Measurements from ENCODE around the gene CDX2. TPM values are rescaled to one million over a fixed set of nuclear protein-coding genes. Genes with fewer than 3 reads are reported as not detected.

CDX2 gene
- total and polyA plus RNA-seq, 2 experiments from 2014 or later = not detected

DNA sequence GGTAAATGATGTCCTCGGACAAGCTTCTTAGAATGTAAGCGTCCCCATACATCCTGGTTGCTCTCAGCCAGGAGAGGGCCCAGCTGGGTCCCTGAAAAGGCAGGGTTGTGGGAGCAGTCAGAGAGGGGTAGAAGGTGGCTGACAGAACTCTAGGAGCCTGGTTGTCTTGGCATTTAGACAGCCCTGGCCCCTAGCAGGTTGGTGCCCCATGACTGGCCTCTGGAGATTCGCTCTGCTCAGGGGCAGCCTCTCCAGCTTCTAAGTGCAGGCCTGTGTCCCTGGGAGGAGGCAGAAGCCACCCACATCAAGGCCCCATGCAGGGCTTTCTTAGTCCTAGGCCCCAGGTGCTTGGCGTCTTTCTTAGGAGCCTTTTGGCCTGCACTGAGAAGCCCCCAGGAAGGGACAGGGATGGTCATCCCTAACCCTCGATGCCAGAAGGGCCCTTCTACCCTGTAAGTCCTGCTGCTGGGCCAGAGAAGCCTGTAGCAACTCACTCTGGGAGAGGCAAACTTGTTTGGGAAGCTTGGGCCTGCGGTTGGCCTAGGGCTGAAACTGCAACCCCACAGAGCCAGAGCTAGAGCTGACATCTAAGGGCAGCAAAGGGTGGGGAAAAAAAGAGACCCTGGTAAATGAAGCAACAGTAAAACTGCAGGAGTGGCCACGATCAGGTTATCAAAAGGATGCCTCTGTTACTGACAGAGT, 2.8 kb upstream of the CDX2 start:
- H3K4me1 Mint-ChIP-seq = peaks cover 48% of the 10 kb centered on the region
- H3K36me3 ChIP-seq (ENCODE audit: insufficient read depth) = no peaks in the 10 kb centered on the region; the same call in 1 of the 2 replicates
- H3K79me2 ChIP-seq (replicated peaks; ENCODE audit: insufficient read depth) = no peaks in the 10 kb centered on the region
- no peak overlapping the region for H3K27ac Mint-ChIP-seq
- peak overlapping the region; percentile 73 for H3K4me2 ChIP-seq
- H2AFZ ChIP-seq = no peak overlapping the region
- peaks cover 100% of the 10 kb centered on the region for H3K27me3 Mint-ChIP-seq (ENCODE audit: insufficient read depth, low read depth, poor library complexity)
- peaks cover 3% of the 10 kb centered on the region; the same call in 1 of the 3 replicates for H3K9me3 Mint-ChIP-seq
- H4K20me1 ChIP-seq (replicated peaks; ENCODE audit: insufficient read depth) = peaks cover 47% of the 10 kb centered on the region
- H3K27me3 ChIP-seq (ENCODE audit: insufficient read depth) = peaks cover 100% of the 10 kb centered on the region
- H3K4me1 ChIP-seq (ENCODE audit: insufficient read depth) = peaks cover 55% of the 10 kb centered on the region
- no peak overlapping the region for H3K4me3 Mint-ChIP-seq
- peaks cover 55% of the 10 kb centered on the region for H3F3A ChIP-seq (replicated peaks; ENCODE audit: low read depth)
- no peaks in the 10 kb centered on the region; the same call in 2 of the 3 replicates for H3K36me3 Mint-ChIP-seq (ENCODE audit: low read depth)
- H3K4me3 ChIP-seq = peak overlapping the region; percentile 40
- ATAC-seq = no peak
- no peak for DNase-seq (ENCODE audit: low spot score)
- no peak overlapping the region for H3K27ac ChIP-seq (ENCODE audit: low read depth)
- TF ChIP-seq, protein P1, sequence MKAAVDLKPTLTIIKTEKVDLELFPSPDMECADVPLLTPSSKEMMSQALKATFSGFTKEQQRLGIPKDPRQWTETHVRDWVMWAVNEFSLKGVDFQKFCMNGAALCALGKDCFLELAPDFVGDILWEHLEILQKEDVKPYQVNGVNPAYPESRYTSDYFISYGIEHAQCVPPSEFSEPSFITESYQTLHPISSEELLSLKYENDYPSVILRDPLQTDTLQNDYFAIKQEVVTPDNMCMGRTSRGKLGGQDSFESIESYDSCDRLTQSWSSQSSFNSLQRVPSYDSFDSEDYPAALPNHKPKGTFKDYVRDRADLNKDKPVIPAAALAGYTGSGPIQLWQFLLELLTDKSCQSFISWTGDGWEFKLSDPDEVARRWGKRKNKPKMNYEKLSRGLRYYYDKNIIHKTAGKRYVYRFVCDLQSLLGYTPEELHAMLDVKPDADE (IDR thresholded peaks at IDR 0.05) = no peak
- TF ChIP-seq EZH2 (IDR thresholded peaks at IDR 0.05; ENCODE audit: low read depth, unreplicated experiment) = peak; percentile 31
- no peaks in the 10 kb centered on the region for H3K9me2 ChIP-seq (ENCODE audit: insufficient read depth)

DNA sequence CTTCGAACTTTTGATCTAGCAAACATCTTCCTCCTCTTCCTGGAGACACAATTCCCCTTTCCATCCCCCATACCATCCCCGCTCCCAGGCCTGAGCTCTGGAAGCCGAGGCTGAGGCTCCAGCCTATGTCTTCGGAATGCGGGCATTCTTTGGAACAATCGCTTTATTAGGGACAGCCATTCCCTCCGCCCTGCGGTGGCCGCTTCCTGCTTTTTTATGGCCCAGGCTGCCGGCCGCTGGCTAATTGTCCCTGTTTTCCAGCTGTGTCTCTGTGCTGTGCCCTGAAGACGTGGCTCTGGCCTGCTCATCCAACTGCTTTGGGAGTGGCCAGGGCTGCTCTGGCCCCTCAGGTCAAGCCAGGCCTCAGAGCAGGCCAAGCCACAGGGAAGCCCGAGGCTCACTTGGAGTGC, 2.1 kb upstream of the CDX2 start:
- Histone ChIP-seq H3K36me3 (ENCODE audit: insufficient read depth) (no peaks in the 10 kb centered on the region; the same call in 1 of the 2 replicates), H3K4me2 (peak overlapping the region; percentile 73), H3K4me3 (peak overlapping the region; percentile 40; the same call in 1 of the 2 replicates), H3K4me1 (ENCODE audit: insufficient read depth) (peaks cover 62% of the 10 kb centered on the region), H3K27me3 (ENCODE audit: insufficient read depth) (peaks cover 100% of the 10 kb centered on the region), H3K9me2 (ENCODE audit: insufficient read depth) (no peaks in the 10 kb centered on the region), H2AFZ (no peak overlapping the region), H3K27ac (ENCODE audit: low read depth) (no peak overlapping the region), H4K20me1 (replicated peaks; ENCODE audit: insufficient read depth) (peaks cover 42% of the 10 kb centered on the region), H3K79me2 (replicated peaks; ENCODE audit: insufficient read depth) (no peaks in the 10 kb centered on the region), H3F3A (replicated peaks; ENCODE audit: low read depth) (peaks cover 49% of the 10 kb centered on the region)
- H3K4me1 Mint-ChIP-seq = peaks cover 52% of the 10 kb centered on the region
- no peaks in the 10 kb centered on the region; the same call in 2 of the 3 replicates for H3K36me3 Mint-ChIP-seq (ENCODE audit: low read depth)
- H3K4me3 Mint-ChIP-seq = peak overlapping the region; percentile 57
- H3K27ac Mint-ChIP-seq = no peak overlapping the region
- TF ChIP-seq POLR2AphosphoS5 (IDR thresholded peaks at IDR 0.05; ENCODE audit: low read depth) (peak; percentile 14; the same call in 1 of the 2 replicates), JUNB (IDR thresholded peaks at IDR 0.05; ENCODE audit: unreplicated experiment) (no peak), ZNF114 (CRISPR knock-in tag; IDR thresholded peaks at IDR 0.05) (no peak)
- TF ChIP-seq, protein P2, sequence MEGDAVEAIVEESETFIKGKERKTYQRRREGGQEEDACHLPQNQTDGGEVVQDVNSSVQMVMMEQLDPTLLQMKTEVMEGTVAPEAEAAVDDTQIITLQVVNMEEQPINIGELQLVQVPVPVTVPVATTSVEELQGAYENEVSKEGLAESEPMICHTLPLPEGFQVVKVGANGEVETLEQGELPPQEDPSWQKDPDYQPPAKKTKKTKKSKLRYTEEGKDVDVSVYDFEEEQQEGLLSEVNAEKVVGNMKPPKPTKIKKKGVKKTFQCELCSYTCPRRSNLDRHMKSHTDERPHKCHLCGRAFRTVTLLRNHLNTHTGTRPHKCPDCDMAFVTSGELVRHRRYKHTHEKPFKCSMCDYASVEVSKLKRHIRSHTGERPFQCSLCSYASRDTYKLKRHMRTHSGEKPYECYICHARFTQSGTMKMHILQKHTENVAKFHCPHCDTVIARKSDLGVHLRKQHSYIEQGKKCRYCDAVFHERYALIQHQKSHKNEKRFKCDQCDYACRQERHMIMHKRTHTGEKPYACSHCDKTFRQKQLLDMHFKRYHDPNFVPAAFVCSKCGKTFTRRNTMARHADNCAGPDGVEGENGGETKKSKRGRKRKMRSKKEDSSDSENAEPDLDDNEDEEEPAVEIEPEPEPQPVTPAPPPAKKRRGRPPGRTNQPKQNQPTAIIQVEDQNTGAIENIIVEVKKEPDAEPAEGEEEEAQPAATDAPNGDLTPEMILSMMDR (conservative IDR thresholded peaks at IDR 0.05; ENCODE audit: low read depth in 2 of 2) = no peak
- TF ChIP-seq, protein P3, sequence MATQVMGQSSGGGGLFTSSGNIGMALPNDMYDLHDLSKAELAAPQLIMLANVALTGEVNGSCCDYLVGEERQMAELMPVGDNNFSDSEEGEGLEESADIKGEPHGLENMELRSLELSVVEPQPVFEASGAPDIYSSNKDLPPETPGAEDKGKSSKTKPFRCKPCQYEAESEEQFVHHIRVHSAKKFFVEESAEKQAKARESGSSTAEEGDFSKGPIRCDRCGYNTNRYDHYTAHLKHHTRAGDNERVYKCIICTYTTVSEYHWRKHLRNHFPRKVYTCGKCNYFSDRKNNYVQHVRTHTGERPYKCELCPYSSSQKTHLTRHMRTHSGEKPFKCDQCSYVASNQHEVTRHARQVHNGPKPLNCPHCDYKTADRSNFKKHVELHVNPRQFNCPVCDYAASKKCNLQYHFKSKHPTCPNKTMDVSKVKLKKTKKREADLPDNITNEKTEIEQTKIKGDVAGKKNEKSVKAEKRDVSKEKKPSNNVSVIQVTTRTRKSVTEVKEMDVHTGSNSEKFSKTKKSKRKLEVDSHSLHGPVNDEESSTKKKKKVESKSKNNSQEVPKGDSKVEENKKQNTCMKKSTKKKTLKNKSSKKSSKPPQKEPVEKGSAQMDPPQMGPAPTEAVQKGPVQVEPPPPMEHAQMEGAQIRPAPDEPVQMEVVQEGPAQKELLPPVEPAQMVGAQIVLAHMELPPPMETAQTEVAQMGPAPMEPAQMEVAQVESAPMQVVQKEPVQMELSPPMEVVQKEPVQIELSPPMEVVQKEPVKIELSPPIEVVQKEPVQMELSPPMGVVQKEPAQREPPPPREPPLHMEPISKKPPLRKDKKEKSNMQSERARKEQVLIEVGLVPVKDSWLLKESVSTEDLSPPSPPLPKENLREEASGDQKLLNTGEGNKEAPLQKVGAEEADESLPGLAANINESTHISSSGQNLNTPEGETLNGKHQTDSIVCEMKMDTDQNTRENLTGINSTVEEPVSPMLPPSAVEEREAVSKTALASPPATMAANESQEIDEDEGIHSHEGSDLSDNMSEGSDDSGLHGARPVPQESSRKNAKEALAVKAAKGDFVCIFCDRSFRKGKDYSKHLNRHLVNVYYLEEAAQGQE (IDR thresholded peaks at IDR 0.05; ENCODE audit: unreplicated experiment) = no peak
- H3K27me3 Mint-ChIP-seq (ENCODE audit: insufficient read depth, low read depth, poor library complexity) = peaks cover 100% of the 10 kb centered on the region
- H3K9me3 Mint-ChIP-seq = peaks cover 3% of the 10 kb centered on the region; the same call in 1 of the 3 replicates
- ATAC-seq (peak; percentile 26), DNase-seq (ENCODE audit: low spot score) (peak; percentile 95)
